ENCODE results near the gene ENO3. TPM values are rescaled to one million over a fixed set of nuclear protein-coding genes. Genes with fewer than 3 reads are reported as not detected.
"Not testable (repeated sequence)": the region's sequence is repeated elsewhere in the genome, so short reads cannot be mapped to it uniquely, and the experiment has no call there.

ENO3 gene
- total RNA-seq (10 to 100 TPM; 31.0 to 38.4 (median 36.3) TPM), total RNA-seq (8.6 to 18.1 (median 12.6) reads per million in 29 experiments)
- 11.9 TPM for total RNA-seq (2013)

DNA sequence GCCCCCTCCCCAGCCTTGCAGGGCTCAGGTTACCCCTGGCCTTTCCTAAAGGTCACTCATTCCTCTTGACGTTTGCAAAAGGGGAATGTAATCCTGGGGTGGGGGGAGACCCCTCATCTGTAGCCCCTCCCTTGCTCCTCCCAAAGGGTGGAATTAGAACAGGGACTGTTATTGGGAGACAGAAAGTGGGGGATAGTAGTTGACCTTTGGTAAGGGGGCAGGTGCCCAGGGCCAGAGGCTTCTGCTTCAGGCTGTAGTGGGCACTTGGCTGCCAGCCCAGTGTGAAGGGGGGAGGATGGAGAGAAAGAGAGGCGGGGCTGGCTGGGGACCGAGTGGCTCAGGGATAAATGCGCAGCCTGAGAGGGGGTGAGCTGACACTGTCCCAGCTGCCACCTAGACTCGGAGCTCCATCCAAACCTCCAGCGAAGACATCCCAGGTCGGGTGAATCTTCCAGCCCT, at the start of gene ENO3:
TSS of gene ENO3 (plus strand) at position 374 of the 459 bp plus-strand sequence. CDS start 711 bp downstream, outside the sequence.
- no peaks in the 10 kb centered on the region for H3K27me3 Mint-ChIP-seq
- Histone ChIP-seq H3K4me3 (ENCODE audit: control insufficient read depth in 1 of 2, extremely low read depth in 1 of 2, low read length in 1 of 2) (peak within 1 kb of the TSS; percentile 53 to 65), H3K27ac (ENCODE audit: low read length) (peak within 1 kb of the TSS; percentile 80), H3K4me1 (ENCODE audit: control insufficient read depth in 1 of 2, extremely low read depth in 1 of 2, insufficient read depth in 2 of 2, low read length in 2 of 2) (peaks cover 4 to 28% of the 10 kb centered on the region in 2 experiments), H3K27me3 (replicated peaks in 1 of 2; ENCODE audit: control insufficient read depth in 2 of 2, extremely low read depth in 1 of 2, insufficient read depth in 2 of 2, low read length in 1 of 2) (no peaks in the 10 kb centered on the region), H3K9me3 (no peaks in the 10 kb centered on the region), H3K36me3 (ENCODE audit: control insufficient read depth in 2 of 2, extremely low read depth in 1 of 2, insufficient read depth in 1 of 2, low read length in 1 of 2) (peaks cover 0 to 16% of the 10 kb centered on the region in 2 donors)
- peak within 1 kb of the TSS; percentile 74 to 100 (median 79) for H3K4me3 Mint-ChIP-seq
- 90% methylated on average over 2 of the region's 7 CpGs for WGBS (ENCODE audit: insufficient coverage)
- DNase-seq, result no peak
- H3K4me1 Mint-ChIP-seq, result peaks cover 24 to 33% (median 26%) of the 10 kb centered on the region in 3 donors
- peak within 1 kb of the TSS; percentile 85 to 87 for H3K27ac Mint-ChIP-seq
- ChIA-PET CTCF (interaction anchor here (0.6 to 0.7 kb wide), 2 partner anchors 243 to 740 kb away, joined by 3 to 5 read pairs; no protein-coding TSS in a partner anchor), POLR2A (no interaction called here)
- no peak for ATAC-seq (replicated peaks in 1 of 4)
- no peaks in the 10 kb centered on the region for H3K9me3 Mint-ChIP-seq
- peaks cover 11% of the 10 kb centered on the region for H3K36me3 Mint-ChIP-seq

DNA sequence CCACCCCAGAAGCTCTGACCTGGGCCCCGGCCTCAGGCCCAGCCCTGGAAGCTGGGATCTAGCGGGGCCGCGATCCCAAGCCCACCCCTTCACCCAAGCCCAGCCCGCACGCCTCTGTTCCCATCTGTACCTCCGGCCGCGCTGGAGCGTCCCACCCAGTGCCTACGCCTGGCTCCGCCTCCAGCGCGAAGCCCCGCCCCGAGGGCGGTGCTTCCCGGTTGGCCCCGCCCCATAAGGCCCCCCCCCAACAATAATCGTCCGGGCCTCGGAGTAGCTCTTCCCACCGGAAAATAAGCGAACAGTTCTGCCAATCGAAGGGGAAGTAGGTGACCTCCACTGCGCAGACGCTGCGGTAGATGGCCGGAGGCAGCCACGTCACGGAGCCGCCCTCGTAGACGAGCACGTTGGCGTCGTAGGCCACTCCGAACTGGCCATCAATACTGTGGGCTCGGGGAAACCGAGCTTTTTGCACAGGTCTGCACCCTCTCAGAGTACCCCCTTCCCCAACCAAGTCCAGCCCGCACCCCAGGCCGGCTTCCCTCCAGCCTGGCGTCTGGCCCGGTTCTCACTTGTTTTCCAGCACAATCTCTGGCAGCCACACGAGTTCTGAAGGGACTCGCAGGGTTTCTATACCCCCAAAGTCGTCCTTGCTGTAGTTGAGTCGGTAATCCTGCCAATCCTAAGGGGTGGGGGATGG, 49.1 kb upstream of the ENO3 start:
- DNase-seq (peak in 14 of 35 experiments; percentile 15 to 54 (median 30)), ATAC-seq (replicated peaks in 1 of 4) (no peak)
- Mint-ChIP-seq H3K27me3 (no peaks in the 10 kb centered on the region), H3K27ac (no peak overlapping the region), H3K4me1 (peaks cover 38 to 47% (median 38%) of the 10 kb centered on the region in 3 donors), H3K9me3 (no peaks in the 10 kb centered on the region), H3K36me3 (peaks cover 6% of the 10 kb centered on the region), H3K4me3 (peak overlapping the region in 1 of 3 donors; percentile 90)
- Histone ChIP-seq H3K27me3 (replicated peaks in 1 of 2; ENCODE audit: control insufficient read depth in 2 of 2, extremely low read depth in 1 of 2, insufficient read depth in 2 of 2, low read length in 1 of 2) (peaks cover 0 to 28% of the 10 kb centered on the region in 2 experiments), H3K36me3 (ENCODE audit: control insufficient read depth in 2 of 2, extremely low read depth in 1 of 2, insufficient read depth in 1 of 2, low read length in 1 of 2) (peaks cover 0 to 5% of the 10 kb centered on the region in 2 donors), H3K4me3 (ENCODE audit: control insufficient read depth in 1 of 2, extremely low read depth in 1 of 2, low read length in 1 of 2) (no peak overlapping the region), H3K27ac (ENCODE audit: low read length) (peak overlapping the region; percentile 47), H3K4me1 (ENCODE audit: control insufficient read depth in 1 of 2, extremely low read depth in 1 of 2, insufficient read depth in 2 of 2, low read length in 2 of 2) (peaks cover 12 to 60% of the 10 kb centered on the region in 2 experiments), H3K9me3 (no peaks in the 10 kb centered on the region)
- 58% methylated on average over 37 of the region's 48 CpGs for WGBS (ENCODE audit: insufficient coverage)
- ChIA-PET CTCF (interaction anchor here (0.6 to 1.1 kb wide), 6 partner anchors 11 to 495 kb away, joined by 3 to 8 read pairs (median 4); no protein-coding TSS in a partner anchor), POLR2A (interaction anchor here (0.5 to 0.7 kb wide), 3 partner anchors 8 to 66 kb away, joined by 3 to 8 read pairs (median 3); partner anchors contain the start of gene SPAG7 (in 1 of the 2))

DNA sequence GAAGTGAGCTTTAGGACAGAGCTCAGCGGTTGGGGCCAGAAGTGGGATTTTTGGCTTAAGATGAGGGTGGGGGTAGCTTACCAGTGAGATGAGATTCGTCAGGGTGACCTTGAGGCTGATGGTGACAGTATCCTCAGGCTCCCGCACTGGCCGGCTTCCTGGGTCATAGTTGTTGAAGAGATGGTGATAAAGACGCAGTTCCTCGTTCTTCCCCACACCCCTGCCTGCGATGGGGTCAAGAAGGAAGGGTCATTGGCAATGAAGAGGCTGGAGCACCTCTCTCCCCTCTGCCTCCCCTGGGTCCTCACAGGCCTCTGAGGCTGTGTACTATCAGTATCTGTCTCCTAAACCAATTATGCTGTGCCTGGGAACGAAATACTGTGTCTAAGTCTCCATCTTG, 48.4 kb upstream of the ENO3 start:
- DNase-seq, result no peak
- H3K9me3 Mint-ChIP-seq, result no peaks in the 10 kb centered on the region
- Histone ChIP-seq H3K9me3 (no peaks in the 10 kb centered on the region), H3K4me3 (ENCODE audit: control insufficient read depth in 1 of 2, extremely low read depth in 1 of 2, low read length in 1 of 2) (no peak overlapping the region), H3K4me1 (ENCODE audit: control insufficient read depth in 1 of 2, extremely low read depth in 1 of 2, insufficient read depth in 2 of 2, low read length in 2 of 2) (peaks cover 12 to 60% of the 10 kb centered on the region in 2 experiments), H3K27ac (ENCODE audit: low read length) (peak overlapping the region; percentile 65), H3K36me3 (ENCODE audit: control insufficient read depth in 2 of 2, extremely low read depth in 1 of 2, insufficient read depth in 1 of 2, low read length in 1 of 2) (no peaks in the 10 kb centered on the region), H3K27me3 (replicated peaks in 1 of 2; ENCODE audit: control insufficient read depth in 2 of 2, extremely low read depth in 1 of 2, insufficient read depth in 2 of 2, low read length in 1 of 2) (peaks cover 0 to 28% of the 10 kb centered on the region in 2 experiments)
- H3K27ac Mint-ChIP-seq, result peak overlapping the region; percentile 6 to 34
- WGBS (ENCODE audit: insufficient coverage), result 63% methylated on average over 2 of the region's 8 CpGs
- H3K27me3 Mint-ChIP-seq, result no peaks in the 10 kb centered on the region
- peaks cover 38 to 47% (median 38%) of the 10 kb centered on the region in 3 donors for H3K4me1 Mint-ChIP-seq
- ChIA-PET CTCF (interaction anchor here (0.6 to 1.3 kb wide), 5 partner anchors 10 to 495 kb away, joined by 3 to 9 read pairs (median 3); partner anchors contain the start of gene SPAG7 (in 1 of the 2)), POLR2A (interaction anchor here in 1 of 2 donors (1.4 kb wide), 1 partner anchor 38 kb away, joined by 5 read pairs; the partner anchor contains the start of genes RNF167 and SLC25A11)
- no peaks in the 10 kb centered on the region for H3K36me3 Mint-ChIP-seq
- ATAC-seq (replicated peaks in 1 of 4), result no peak
- peak overlapping the region; percentile 21 to 67 (median 22) for H3K4me3 Mint-ChIP-seq

DNA sequence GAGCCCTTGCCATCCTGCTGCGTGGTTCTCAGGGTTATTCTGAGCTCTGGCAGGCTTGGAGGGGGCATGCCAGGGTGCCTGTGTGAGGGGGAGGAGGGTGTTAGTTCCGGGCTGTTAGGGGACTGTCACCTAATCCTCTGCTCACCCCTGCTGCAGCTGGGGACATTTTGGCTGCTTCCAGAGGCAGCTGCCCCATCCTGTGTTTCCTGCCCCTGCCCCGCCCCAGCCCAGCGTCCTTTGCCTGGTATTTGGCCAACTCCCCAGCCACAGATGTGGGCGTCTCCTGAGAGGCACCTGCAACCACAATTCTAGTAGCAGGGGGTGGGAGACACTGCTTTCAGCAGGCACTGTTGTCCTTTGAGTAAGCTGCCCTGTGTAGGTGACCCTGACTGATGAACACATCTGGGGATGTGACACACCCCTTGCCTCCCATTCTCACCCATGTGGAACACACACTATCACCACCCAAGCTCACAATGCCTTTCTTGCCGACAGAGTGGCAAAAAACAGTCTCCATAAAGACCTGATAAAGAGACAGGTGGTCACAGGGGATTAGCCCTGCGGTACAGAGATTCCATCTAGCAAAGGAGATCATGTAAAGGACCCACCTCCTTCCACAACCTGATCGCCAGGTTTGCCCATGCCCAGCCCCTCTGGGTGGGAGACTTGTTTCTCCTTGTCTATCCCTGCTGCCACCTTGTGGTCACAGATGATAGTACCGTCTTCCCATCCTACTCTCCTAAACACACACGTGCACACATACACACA, 47.7 kb upstream of the ENO3 start, which contains the start of gene CHRNE:
TSS of gene CHRNE (minus strand) at position 48 of the 768 bp plus-strand sequence. CDS start at position 13, 35 bp downstream.
- CTCF ChIA-PET, result interaction anchor here in 1 of 2 donors (1.1 to 1.3 kb wide), 2 partner anchors 64 to 114 kb away, joined by 3 to 9 read pairs; partner anchors contain the start of gene SPAG7
- no peaks in the 10 kb centered on the region for H3K27me3 Mint-ChIP-seq
- H3K9me3 ChIP-seq, result no peaks in the 10 kb centered on the region
- peaks cover 36 to 45% (median 38%) of the 10 kb centered on the region in 3 donors for H3K4me1 Mint-ChIP-seq
- peaks cover 0 to 28% of the 10 kb centered on the region in 2 experiments for H3K27me3 ChIP-seq (replicated peaks in 1 of 2; ENCODE audit: control insufficient read depth in 2 of 2, extremely low read depth in 1 of 2, insufficient read depth in 2 of 2, low read length in 1 of 2)
- peak within 1 kb of the TSS; percentile 21 to 67 (median 22) for H3K4me3 Mint-ChIP-seq
- POLR2A ChIA-PET, result interaction anchor here in 1 of 2 donors (1.4 kb wide), 1 partner anchor 37 kb away, joined by 5 read pairs; the partner anchor contains the start of genes RNF167 and SLC25A11
- no peaks in the 10 kb centered on the region for H3K36me3 Mint-ChIP-seq
- H3K27ac ChIP-seq (ENCODE audit: low read length), result peak within 1 kb of the TSS; percentile 65
- ATAC-seq (replicated peaks in 1 of 4), result peak; percentile 19 to 43 (median 40)
- no peaks in the 10 kb centered on the region for H3K36me3 ChIP-seq (ENCODE audit: control insufficient read depth in 2 of 2, extremely low read depth in 1 of 2, insufficient read depth in 1 of 2, low read length in 1 of 2)
- no peaks in the 10 kb centered on the region for H3K9me3 Mint-ChIP-seq
- peaks cover 14 to 60% of the 10 kb centered on the region in 2 experiments for H3K4me1 ChIP-seq (ENCODE audit: control insufficient read depth in 1 of 2, extremely low read depth in 1 of 2, insufficient read depth in 2 of 2, low read length in 2 of 2)
- 9% methylated on average over 8 of the region's 10 CpGs for WGBS (ENCODE audit: insufficient coverage)
- H3K4me3 ChIP-seq (ENCODE audit: control insufficient read depth in 1 of 2, extremely low read depth in 1 of 2, low read length in 1 of 2), result no peak within 1 kb of the TSS
- DNase-seq, result peak in 34 of 35 experiments; percentile 48 to 91 (median 70)
- peak within 1 kb of the TSS; percentile 34 to 40 for H3K27ac Mint-ChIP-seq

DNA sequence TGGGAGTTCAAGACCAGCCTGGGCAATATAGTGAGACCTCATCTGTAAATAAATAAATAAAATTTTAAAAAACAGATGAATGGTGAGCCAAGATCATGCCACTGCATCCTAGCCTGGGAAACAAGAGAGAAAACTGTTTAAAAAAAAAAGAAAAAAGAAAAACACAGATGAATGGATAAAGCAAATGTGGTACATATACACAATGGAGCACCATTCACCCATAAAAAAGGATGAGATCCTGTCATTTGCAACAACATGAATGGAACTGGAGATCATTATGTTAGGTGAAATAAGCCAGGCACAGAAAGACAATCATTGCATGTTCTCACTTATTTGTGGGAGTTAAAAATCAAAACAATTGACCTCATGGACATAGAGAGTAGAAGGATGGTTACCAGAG, 44.3 kb upstream of the ENO3 start:
- CTCF ChIA-PET; H3K4me3 ChIP-seq (ENCODE audit: control insufficient read depth in 1 of 2, extremely low read depth in 1 of 2, low read length in 1 of 2); H3K27me3 Mint-ChIP-seq; H3K27ac ChIP-seq (ENCODE audit: low read length); DNase-seq; H3K27me3 ChIP-seq (replicated peaks in 1 of 2; ENCODE audit: control insufficient read depth in 2 of 2, extremely low read depth in 1 of 2, insufficient read depth in 2 of 2, low read length in 1 of 2); H3K36me3 ChIP-seq (ENCODE audit: control insufficient read depth in 2 of 2, extremely low read depth in 1 of 2, insufficient read depth in 1 of 2, low read length in 1 of 2); POLR2A ChIA-PET; H3K9me3 Mint-ChIP-seq; H3K36me3 Mint-ChIP-seq; H3K4me3 Mint-ChIP-seq; ATAC-seq (replicated peaks in 1 of 4); H3K9me3 ChIP-seq; H3K27ac Mint-ChIP-seq: not testable (repeated sequence)
- H3K4me1 Mint-ChIP-seq, result peaks cover 17 to 20% (median 18%) of the 10 kb centered on the region in 3 donors
- H3K4me1 ChIP-seq (ENCODE audit: control insufficient read depth in 1 of 2, extremely low read depth in 1 of 2, insufficient read depth in 2 of 2, low read length in 2 of 2), result peaks cover 10 to 45% of the 10 kb centered on the region in 2 experiments

Data from T-cell (primary cell).